Dermis blood vessel endothelial cell (primary cell): Measurements from ENCODE around the gene KCNJ3. TPM values are rescaled to one million over a fixed set of nuclear protein-coding genes. Genes with fewer than 3 reads are reported as not detected.
"Not testable (repeated sequence)": the region's sequence is repeated elsewhere in the genome, so short reads cannot be mapped to it uniquely, and the experiment has no call there.

ENCODE experiments used
- DNase-seq: peaks from one replicate; pipeline ENCODE4 v3.0.0; 2010
- total RNA-seq: library from RNA; depleted of rRNA; stranded (reverse); fragments of >200 nt; gene quantifications from 2 replicates; pipeline ENCODE4 v1.2.3, GENCODE V29; 2014

KCNJ3 gene
- total RNA-seq, 1 donor from 2014 or later: not detected

DNA sequence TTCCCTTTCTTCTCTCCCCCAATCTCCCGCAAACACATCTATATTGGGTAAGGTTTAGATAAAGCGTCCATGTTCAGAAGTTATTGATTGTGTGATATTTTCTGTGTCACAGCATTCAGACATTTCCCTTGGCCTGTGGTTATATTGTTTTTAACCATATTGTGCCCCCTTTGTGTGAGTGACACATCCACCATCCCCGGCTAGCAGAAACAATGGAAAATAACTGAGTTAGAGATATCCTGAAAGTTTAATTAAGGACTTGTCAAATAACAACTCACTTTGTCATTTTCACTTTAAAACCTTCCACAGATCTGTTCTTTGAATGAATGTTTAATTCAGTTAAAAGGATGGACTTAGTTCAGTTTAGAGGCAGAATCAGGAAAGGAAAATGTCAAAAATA lies 151.0 kb downstream of the KCNJ3 start:
- no peak for DNase-seq

DNA sequence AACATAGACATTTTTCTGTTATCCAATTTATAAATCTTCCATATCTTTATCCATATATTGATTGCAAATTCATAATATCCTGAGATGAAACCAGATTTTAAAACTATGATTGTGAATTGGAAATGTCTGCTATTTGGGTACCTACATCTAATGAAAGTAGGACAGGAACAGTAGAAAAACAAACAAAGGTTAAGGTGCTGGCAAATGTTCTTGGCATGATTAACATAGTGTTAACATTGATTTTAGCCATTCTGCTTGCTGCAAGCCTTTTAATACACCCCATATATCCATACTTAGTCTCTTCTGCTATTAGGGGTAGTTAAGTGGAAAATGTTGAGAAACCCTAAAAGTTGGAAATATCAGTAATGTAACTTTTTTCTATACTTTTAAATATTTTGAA lies 152.0 kb downstream of the KCNJ3 start:
- no peak for DNase-seq

DNA sequence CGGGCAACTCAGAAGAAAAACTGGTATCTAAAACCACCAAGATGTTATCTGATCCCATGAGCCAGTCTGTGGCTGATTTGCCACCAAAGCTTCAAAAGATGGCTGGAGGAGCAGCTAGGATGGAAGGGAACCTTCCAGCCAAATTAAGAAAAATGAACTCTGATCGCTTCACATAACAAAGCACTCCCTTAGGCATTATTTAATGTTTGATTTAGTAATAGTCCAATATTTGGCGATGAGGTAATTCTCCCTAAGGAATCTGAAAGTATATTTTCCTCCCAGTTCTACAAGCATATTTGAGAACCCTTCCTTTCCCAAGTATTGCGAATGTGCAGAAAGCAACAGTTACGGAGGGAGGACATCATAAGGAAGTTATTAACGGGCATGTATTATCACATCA lies 156.6 kb downstream of the KCNJ3 start:
- no peak for DNase-seq

DNA sequence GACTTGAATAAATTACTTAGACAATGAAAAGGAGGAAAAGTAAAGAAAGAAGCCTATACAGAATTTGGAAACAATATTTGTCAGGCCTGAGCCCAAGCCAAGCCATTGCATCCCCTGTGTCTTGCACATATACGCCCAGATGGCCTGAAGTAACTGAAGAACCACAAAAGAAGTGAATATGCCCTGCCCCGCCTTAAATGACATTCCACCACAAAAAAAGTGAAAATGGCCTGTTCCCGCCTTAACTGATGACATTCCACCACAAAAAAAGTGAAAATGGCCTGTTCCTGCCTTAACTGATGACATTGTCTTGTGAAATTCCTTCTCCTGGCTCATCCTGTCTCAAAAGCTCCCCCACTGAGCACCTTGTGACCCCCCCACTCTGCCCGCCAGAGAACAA lies 168.7 kb downstream of the KCNJ3 start:
- DNase-seq: not testable (repeated sequence)

DNA sequence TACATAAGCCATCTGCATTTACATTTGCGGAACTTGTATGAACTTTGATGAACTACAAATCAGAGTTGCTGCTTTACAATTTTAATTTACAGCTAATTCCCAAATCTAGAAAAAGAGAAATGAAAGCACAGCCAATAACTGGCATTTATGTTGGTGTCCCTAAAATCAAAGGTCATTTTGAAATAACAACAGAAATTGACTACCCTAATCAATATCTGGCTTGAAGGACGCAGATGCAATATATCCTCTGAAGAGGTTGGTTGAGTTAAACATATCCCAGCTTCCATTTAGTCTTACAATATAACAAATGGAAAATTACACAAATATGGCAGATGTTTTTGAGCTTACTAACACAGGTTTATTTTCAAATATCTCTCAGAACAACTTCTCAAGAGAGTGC lies 177.5 kb downstream of the KCNJ3 start:
- DNase-seq: no peak

DNA sequence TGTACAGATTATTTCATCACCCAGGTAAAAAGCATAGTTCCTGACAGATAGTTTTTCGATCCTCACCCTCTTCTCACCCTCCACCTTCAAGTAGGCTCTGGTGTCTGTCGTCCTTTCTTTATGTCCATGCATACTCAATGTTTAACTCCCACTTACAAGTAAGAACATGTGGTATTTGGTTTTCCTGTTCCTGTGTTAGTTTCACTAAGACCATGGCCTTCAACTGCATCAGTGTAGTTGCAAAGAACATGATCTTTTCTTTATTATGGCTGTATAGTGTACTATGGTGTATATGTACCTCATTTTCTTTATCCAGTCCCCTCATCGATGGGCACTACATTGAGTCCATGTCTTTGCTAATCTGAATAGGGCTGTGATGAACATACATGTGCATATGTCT lies 184.2 kb downstream of the KCNJ3 start:
- DNase-seq: no peak

DNA sequence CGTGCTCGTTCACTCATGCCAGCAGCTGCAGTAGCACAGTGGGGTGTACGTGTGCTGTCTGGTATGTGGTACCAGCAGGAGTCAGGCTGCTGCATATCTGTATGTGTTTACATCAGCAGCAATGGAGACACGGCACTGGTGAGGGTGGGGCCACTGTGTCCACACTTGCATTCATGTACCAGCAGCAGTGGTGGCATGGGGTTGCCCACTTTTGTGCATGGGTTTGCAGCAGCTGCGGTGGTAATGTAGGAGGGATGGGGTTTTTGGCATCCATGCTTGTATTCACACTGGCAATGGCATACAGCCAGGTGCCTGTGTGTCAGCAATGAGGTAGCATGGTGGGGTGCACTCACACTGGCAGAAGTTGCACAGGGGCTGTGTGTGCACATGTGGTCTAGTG lies 187.8 kb downstream of the KCNJ3 start:
- DNase-seq: no peak

DNA sequence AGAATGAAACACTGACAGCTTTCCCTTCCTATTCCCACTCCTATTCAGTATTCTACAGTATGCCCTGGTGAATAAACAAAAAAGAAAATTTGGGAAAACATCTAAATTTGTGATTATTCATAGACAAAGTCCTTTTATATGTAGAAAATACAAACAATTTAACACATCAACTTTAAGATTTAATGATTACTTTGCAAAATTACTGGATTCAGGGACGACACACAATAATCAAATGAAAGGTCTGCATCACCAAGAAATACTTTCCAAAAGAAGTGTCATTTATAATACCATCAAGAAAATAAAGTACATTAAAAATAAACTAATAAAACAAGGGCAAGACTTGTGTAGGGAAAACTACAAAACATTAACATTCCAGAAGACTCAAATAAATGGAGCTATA lies 199.8 kb downstream of the KCNJ3 start:
- no peak for DNase-seq

DNA sequence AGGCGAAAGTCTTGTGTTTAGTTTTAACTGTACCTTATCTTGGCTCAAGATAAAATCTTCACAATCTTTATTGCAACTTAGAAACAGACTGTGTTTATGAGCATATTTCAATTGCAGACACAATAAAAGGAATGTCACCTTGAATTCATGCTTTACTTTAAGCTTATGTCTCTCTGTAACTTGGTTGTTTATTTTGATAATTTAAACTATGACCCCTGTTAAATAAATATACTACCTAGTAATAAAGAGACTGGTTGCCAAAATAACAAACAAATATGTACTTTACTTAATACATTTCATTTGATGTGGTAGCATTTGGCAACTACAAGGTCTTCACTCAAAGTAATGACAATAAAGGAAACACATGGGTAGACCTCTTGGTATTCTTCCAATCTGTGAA lies 202.6 kb downstream of the KCNJ3 start:
- no peak for DNase-seq
